ENCODE results near the gene C3orf80.

GRCh38 chr3:160193644-160194192 is 31.5 kb upstream of the C3orf80 start:
- TF ChIP-seq EZH2 (IDR thresholded peaks at IDR 0.05) (no peak), POLR2AphosphoS5 (IDR thresholded peaks at IDR 0.05; ENCODE audit: borderline replicate concordance, low read depth, low read length) (no peak), FOXP2 (optimal IDR thresholded peaks at IDR 0.05; ENCODE audit: control extremely low read depth, extremely low read length, insufficient read depth) (no peak)

Data from SK-N-MC (cell line).